K562 (cell line): ENCODE data around the gene ANKRD2. TPM values are rescaled to one million over a fixed set of nuclear protein-coding genes. Genes with fewer than 3 reads are reported as not detected.

Experiments used
- ATF4 ChIP-seq: fragments of 450-650 bp; formaldehyde crosslinking; IDR thresholded peaks from 2 replicates; pipeline ENCODE4 v1.4.0; 2022; ENCODE audit warnings: mild to moderate bottlenecking, moderate library complexity
- BACH1 ChIP-seq: fragments of 200-800 bp; sonication (Bioruptor generic); IDR thresholded peaks from 2 replicates; pipeline ENCODE4 v1.6.1; 2016; ENCODE audit warnings: missing genetic modification characterization, missing compliant biosample characterization
- BHLHE40 ChIP-seq: IDR thresholded peaks from 2 replicates; pipeline ENCODE4 v1.6.1; 2011; ENCODE audit warnings: low read length, improper control_type of control experiment
- CREM ChIP-seq: IDR thresholded peaks from 2 replicates; pipeline ENCODE4 v1.6.1; 2014; ENCODE audit warnings: antibody characterized with exemption, low read depth
- FOS ChIP-seq: IDR thresholded peaks from 3 replicates; pipeline ENCODE4 v1.6.1; 2011; ENCODE audit not compliant: insufficient read length; ENCODE audit errors: extremely low read depth
- KLF13 ChIP-seq: fragments of 450-650 bp; IDR thresholded peaks from 2 replicates; pipeline ENCODE4 v1.6.1; 2016; ENCODE audit warnings: missing genetic modification characterization, low read depth, mild to moderate bottlenecking, missing compliant biosample characterization, moderate library complexity, borderline replicate concordance
- MTA1 ChIP-seq: fragments of 450-650 bp; IDR thresholded peaks from 2 replicates; pipeline ENCODE4 v1.6.1; 2017; ENCODE audit warnings: borderline replicate concordance
- NEUROD1 ChIP-seq: fragments of 150-350 bp; IDR thresholded peaks from 2 replicates; pipeline ENCODE4 v1.6.1; 2014; ENCODE audit warnings: borderline replicate concordance, low read length, low read depth; ENCODE audit not compliant: partially characterized antibody
- NFE2 ChIP-seq: IDR thresholded peaks from 2 replicates; pipeline ENCODE4 v1.6.1; 2014; ENCODE audit warnings: antibody characterized with exemption, low read depth
- RFX5 ChIP-seq: IDR thresholded peaks from 2 replicates; pipeline ENCODE4 v1.6.1; 2011; ENCODE audit warnings: low read depth, mild to moderate bottlenecking, improper control_type of control experiment, low read length
- RNF2 ChIP-seq: sonication (generic); IDR thresholded peaks from 2 replicates; pipeline ENCODE4 v1.6.1; 2016
- SMAD1 ChIP-seq: fragments of 150-350 bp; IDR thresholded peaks from 2 replicates; pipeline ENCODE4 v1.6.1; 2014; ENCODE audit warnings: low read length, low read depth; ENCODE audit not compliant: partially characterized antibody
- SMARCA4 ChIP-seq: fragments of 450-650 bp; IDR thresholded peaks from 2 replicates; pipeline ENCODE4 v1.6.1; 2016
- ZNF24 ChIP-seq: fragments of 450-650 bp; IDR thresholded peaks from 2 replicates; pipeline ENCODE4 v1.6.1; 2016
- ZNF318 ChIP-seq, 2 experiments: fragments of 450-650 bp; IDR thresholded peaks; 2 replicates each; pipeline ENCODE4 v1.6.1; 2016; ENCODE audit warnings: mild to moderate bottlenecking in 2 of 2, borderline replicate concordance in 1 of 2, low read depth in 1 of 2, moderate library complexity in 1 of 2
- polyA plus RNA-seq, 8 experiments: library from polyadenylated mRNA; depleted of rRNA in 4 of 8; stranded (reverse) in 5 of 8; unstranded in 3 of 8; fragments of >200 nt; fragmentation: Nextera tagmentation in 2 of 8; fragmentation: Illumina TruSeq in 1 of 8; extraction: Ambion mirVana in 2 of 8; extraction: Trizol in 1 of 8; gene quantifications; 2 replicates each; pipeline versions ENCODE4 v1.2.1 to v1.2.3, GENCODE V29; 2011 to 2014; ENCODE audit warnings: inconsistent platforms in 1 of 8, missing spikeins in 1 of 8
- total RNA-seq, 7 experiments: library from RNA; depleted of rRNA in 6 of 7; stranded (reverse); fragments of >200 nt in 6 of 7; fragmentation: Illumina TruSeq in 2 of 7; extraction: Trizol in 2 of 7; gene quantifications; 2 replicates each; pipeline versions ENCODE4 v1.2.1 to v1.2.3, GENCODE V29; 2011 to 2021; ENCODE audit warnings: low replicate concordance in 1 of 7
- TF ChIP-seq, protein P1 (sequence below): fragments of 450-650 bp; formaldehyde crosslinking; IDR thresholded peaks from 2 replicates; pipeline ENCODE4 v1.4.0; 2020; ENCODE audit warnings: mild to moderate bottlenecking, moderate library complexity
- TF ChIP-seq, protein P2 (sequence below), 2 experiments: fragments of 450-650 bp in 1 of 2; sonication (generic) in 1 of 2; formaldehyde crosslinking in 1 of 2; IDR thresholded peaks in 1 of 2; conservative IDR thresholded peaks in 1 of 2; 2 replicates each; pipeline versions ENCODE4 v1.6.1 to v1.8.1; 2016 to 2023; ENCODE audit warnings: mild to moderate bottlenecking in 2 of 2, moderate library complexity in 2 of 2, inconsistent platforms in 1 of 2, missing genetic modification reagents in 1 of 2

Gene ANKRD2
- total and polyA plus RNA-seq, 9 of the 15 experiments (the other 6 are each of a cell fraction or from before 2014, with no cell fraction given) = not detected

GRCh38 chr10:97543025-97543546 is 29.5 kb upstream of the ANKRD2 start (continued):
- TF ChIP-seq ZNF318 (IDR thresholded peaks at IDR 0.05; ENCODE audit: borderline replicate concordance in 1 of 2, low read depth in 1 of 2) = 0 out of 4 replicates have a peak, but pooled peaks of 1 of the 2 experiments have one; percentile 32
- TF ChIP-seq RFX5 = no peak
- no peak for TF ChIP-seq SMAD1
- TF ChIP-seq, protein P1, sequence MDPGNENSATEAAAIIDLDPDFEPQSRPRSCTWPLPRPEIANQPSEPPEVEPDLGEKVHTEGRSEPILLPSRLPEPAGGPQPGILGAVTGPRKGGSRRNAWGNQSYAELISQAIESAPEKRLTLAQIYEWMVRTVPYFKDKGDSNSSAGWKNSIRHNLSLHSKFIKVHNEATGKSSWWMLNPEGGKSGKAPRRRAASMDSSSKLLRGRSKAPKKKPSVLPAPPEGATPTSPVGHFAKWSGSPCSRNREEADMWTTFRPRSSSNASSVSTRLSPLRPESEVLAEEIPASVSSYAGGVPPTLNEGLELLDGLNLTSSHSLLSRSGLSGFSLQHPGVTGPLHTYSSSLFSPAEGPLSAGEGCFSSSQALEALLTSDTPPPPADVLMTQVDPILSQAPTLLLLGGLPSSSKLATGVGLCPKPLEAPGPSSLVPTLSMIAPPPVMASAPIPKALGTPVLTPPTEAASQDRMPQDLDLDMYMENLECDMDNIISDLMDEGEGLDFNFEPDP (CRISPR knock-in tag) = no peak
- peak; percentile 15; the same call in 1 of the 2 replicates for TF ChIP-seq CREM
- TF ChIP-seq, protein P2, sequence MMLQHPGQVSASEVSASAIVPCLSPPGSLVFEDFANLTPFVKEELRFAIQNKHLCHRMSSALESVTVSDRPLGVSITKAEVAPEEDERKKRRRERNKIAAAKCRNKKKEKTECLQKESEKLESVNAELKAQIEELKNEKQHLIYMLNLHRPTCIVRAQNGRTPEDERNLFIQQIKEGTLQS (IDR thresholded peaks at IDR 0.05) = peak; percentile 93
- TF ChIP-seq, protein P2 (CRISPR knock-in tag; conservative IDR thresholded peaks at IDR 0.05) = no peak
- TF ChIP-seq NEUROD1 = peak; percentile 14
- no peak for TF ChIP-seq KLF13 (tag)
- TF ChIP-seq ATF4 (CRISPR knock-in tag) = no peak
- TF ChIP-seq BACH1 (tag) = no peak
- TF ChIP-seq NFE2 = peak; percentile 51; the same call in 1 of the 2 replicates
- peak; percentile 59 for TF ChIP-seq FOS
- peak; percentile 24; the same call in 1 of the 2 replicates for TF ChIP-seq MTA1
- TF ChIP-seq SMARCA4 = peak; percentile 83
- TF ChIP-seq ZNF24 = no peak
- no peak for TF ChIP-seq RNF2
- peak; percentile 29; the same call in 1 of the 2 replicates for TF ChIP-seq BHLHE40
